C1 segment of cervical spinal cord (tissue), 14 donors: ENCODE data around the gene ARHGEF2.

Experiments used
- DNase-seq, 14 donors: peaks; one replicate each; lab custom pipeline; 2025; lab: John Stamatoyannopoulos, UW

Gene ARHGEF2

GRCh38 chr1:155912056-155912536 is 66.3 kb downstream of the ARHGEF2 start:
- no peak for DNase-seq

- DNase-seq = peak in 13 of 14 donors; percentile 24 to 82 (median 64)
Observed at GRCh38 chr1:155911156-155912055, 66.9 kb downstream of the ARHGEF2 start, which contains the start of gene RIT1. Gene RIT1, minus strand, starts transcription at chr1:155911349. Its CDS starts 588 bp downstream, at chr1:155910761.

- peak in 13 of 14 donors; percentile 6 to 71 (median 35) for DNase-seq
Observed at GRCh38 chr1:155910621-155911121, 67.7 kb downstream of the ARHGEF2 start.

GRCh38 chr1:155909894-155910293 is 68.5 kb downstream of the ARHGEF2 start:
- peak in 1 of 14 donors; percentile 4 for DNase-seq

- DNase-seq = no peak
Observed at GRCh38 chr1:155904261-155904660, 74.1 kb downstream of the ARHGEF2 start.

- no peak for DNase-seq
Observed at GRCh38 chr1:155900161-155900560, 78.2 kb downstream of the ARHGEF2 start.

GRCh38 chr1:155899683-155900082 is 78.7 kb downstream of the ARHGEF2 start:
- DNase-seq = no peak

GRCh38 chr1:155898888-155899287 is 79.5 kb downstream of the ARHGEF2 start:
- DNase-seq = no peak

- DNase-seq = no peak
Observed at GRCh38 chr1:155897746-155898145, 80.6 kb downstream of the ARHGEF2 start.
